Measurements from ENCODE around the gene ADAT3. TPM values are rescaled to one million over a fixed set of nuclear protein-coding genes. Genes with fewer than 3 reads are reported as not detected.
A peak's percentile ranks its signal among the peaks of the same experiment; 100 is the strongest.

Gene ADAT3
- polyA plus RNA-seq, 1 of the 3 experiments (the other 2 are of a cell fraction) = 2.8 TPM

DNA sequence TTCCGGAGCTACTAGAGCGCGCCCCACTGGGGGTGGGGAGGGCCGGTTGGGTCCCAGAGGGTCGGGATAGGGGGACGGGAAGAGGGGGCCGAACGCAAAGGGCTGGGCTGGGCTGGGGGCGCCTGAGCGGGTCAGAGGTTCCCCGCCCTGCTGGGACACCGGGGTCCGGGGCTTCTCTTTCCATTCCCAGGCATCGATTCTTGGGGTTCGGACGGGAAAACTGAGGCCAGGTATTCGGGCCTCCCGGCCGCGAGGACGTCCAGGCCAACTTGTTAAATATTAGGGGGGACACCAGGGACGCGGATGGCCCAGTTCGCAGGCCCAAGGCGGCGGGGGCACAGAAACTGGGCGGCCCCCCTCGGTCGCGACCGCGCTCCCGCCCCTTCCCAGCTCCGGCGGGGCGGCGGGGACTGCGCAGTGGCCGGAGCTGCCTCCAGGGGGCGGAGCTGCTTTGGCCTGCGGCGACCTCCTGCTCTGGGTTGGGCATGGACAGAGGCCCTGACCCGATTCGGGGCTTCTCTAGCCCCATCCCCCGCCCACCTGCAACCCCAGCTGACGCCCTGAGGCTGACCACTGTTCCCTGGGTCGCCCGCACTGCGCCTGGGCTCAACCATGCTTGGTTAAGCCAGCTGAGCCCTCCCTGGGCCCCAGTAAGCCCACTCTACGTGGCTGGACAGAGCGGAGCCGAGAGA lies 40.6 kb upstream of the ADAT3 start (continued):
- TF ChIP-seq CHD2 (IDR thresholded peaks at IDR 0.05; ENCODE audit: low read length, partially characterized antibody) = peak; percentile 21
- TF ChIP-seq, protein P1, sequence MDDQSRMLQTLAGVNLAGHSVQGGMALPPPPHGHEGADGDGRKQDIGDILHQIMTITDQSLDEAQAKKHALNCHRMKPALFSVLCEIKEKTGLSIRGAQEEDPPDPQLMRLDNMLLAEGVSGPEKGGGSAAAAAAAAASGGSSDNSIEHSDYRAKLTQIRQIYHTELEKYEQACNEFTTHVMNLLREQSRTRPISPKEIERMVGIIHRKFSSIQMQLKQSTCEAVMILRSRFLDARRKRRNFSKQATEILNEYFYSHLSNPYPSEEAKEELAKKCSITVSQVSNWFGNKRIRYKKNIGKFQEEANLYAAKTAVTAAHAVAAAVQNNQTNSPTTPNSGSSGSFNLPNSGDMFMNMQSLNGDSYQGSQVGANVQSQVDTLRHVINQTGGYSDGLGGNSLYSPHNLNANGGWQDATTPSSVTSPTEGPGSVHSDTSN (IDR thresholded peaks at IDR 0.05) = 0 out of 2 replicates have a peak, but pooled peaks have one; percentile 15

DNA sequence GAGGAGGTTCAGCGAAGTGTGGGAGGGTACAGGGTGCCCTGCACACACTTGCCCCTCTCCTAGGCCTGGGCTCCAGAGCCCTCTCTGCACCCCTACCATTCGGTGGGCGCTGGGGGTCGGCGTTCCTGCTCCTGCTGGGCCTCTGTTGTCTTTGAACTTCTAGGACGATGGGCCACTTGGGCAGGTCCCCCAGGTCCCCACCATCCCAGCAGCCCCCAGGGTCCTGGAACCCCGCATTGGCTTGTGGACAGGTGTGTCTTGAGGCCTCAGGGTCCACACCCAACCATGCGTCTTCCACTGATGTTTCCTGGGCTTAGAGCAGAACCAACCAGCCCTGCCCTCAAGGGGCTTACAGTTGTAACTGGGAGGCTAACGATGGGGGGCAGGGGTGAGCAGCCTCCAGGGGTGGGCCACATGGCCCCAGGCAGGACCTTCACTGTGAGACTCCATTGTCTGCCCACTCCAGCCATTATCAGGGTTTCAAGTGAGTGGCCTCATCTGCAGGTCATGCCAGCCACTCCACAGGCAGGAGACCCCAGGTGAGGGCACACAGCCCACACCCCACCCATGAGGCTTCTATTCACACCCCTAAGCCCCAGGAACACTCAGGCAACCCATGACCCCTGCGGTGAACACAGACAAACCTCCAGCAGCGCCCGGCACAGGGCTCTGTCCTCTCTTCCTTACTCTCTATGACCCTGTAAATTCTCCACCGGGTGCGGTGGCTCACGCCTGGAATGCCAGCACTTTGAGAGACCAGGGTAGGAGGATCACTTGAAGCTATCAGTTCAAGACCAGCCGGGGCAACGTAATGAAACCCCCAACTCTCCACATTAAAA lies 39.8 kb upstream of the ADAT3 start:
- no peak for TF ChIP-seq NRF1 (IDR thresholded peaks at IDR 0.05; ENCODE audit: low read depth, low read length)
- TF ChIP-seq, protein P2, sequence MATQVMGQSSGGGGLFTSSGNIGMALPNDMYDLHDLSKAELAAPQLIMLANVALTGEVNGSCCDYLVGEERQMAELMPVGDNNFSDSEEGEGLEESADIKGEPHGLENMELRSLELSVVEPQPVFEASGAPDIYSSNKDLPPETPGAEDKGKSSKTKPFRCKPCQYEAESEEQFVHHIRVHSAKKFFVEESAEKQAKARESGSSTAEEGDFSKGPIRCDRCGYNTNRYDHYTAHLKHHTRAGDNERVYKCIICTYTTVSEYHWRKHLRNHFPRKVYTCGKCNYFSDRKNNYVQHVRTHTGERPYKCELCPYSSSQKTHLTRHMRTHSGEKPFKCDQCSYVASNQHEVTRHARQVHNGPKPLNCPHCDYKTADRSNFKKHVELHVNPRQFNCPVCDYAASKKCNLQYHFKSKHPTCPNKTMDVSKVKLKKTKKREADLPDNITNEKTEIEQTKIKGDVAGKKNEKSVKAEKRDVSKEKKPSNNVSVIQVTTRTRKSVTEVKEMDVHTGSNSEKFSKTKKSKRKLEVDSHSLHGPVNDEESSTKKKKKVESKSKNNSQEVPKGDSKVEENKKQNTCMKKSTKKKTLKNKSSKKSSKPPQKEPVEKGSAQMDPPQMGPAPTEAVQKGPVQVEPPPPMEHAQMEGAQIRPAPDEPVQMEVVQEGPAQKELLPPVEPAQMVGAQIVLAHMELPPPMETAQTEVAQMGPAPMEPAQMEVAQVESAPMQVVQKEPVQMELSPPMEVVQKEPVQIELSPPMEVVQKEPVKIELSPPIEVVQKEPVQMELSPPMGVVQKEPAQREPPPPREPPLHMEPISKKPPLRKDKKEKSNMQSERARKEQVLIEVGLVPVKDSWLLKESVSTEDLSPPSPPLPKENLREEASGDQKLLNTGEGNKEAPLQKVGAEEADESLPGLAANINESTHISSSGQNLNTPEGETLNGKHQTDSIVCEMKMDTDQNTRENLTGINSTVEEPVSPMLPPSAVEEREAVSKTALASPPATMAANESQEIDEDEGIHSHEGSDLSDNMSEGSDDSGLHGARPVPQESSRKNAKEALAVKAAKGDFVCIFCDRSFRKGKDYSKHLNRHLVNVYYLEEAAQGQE (IDR thresholded peaks at IDR 0.05; ENCODE audit: low read depth, low read length) = no peak
- TF ChIP-seq, protein P3, sequence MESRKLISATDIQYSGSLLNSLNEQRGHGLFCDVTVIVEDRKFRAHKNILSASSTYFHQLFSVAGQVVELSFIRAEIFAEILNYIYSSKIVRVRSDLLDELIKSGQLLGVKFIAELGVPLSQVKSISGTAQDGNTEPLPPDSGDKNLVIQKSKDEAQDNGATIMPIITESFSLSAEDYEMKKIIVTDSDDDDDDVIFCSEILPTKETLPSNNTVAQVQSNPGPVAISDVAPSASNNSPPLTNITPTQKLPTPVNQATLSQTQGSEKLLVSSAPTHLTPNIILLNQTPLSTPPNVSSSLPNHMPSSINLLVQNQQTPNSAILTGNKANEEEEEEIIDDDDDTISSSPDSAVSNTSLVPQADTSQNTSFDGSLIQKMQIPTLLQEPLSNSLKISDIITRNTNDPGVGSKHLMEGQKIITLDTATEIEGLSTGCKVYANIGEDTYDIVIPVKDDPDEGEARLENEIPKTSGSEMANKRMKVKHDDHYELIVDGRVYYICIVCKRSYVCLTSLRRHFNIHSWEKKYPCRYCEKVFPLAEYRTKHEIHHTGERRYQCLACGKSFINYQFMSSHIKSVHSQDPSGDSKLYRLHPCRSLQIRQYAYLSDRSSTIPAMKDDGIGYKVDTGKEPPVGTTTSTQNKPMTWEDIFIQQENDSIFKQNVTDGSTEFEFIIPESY (IDR thresholded peaks at IDR 0.05; ENCODE audit: borderline replicate concordance, low read depth) = no peak
- TF ChIP-seq, protein P4, sequence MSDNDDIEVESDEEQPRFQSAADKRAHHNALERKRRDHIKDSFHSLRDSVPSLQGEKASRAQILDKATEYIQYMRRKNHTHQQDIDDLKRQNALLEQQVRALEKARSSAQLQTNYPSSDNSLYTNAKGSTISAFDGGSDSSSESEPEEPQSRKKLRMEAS (IDR thresholded peaks at IDR 0.05; ENCODE audit: low read depth) = no peak
- Histone ChIP-seq H3K79me2 (ENCODE audit: insufficient read depth) (peaks cover 64% of the 10 kb centered on the region), H3K9ac (peak overlapping the region; percentile 96)

More for the DNA sequence above, 39.8 kb upstream of the ADAT3 start:
- ChIA-PET CTCF (interaction anchor here (0.5 to 1.9 kb wide), 14 partner anchors 10 to 729 kb away, joined by 3 to 10 read pairs (median 4); no protein-coding TSS in a partner anchor), POLR2A (interaction anchor here (1.2 to 1.4 kb wide), 4 partner anchors 9 to 40 kb away, joined by 3 to 7 read pairs (median 5); partner anchors contain the start of genes ADAT3 and SCAMP4)
- Histone ChIP-seq H3K9me2 (no peaks in the 10 kb centered on the region), H3K4me1 (ENCODE audit: control insufficient read depth in 1 of 2, insufficient read depth in 2 of 2, low read depth in 1 of 2, low read length in 1 of 2) (peaks cover 14 to 21% of the 10 kb centered on the region in 2 experiments; a peak in 2 of 4 replicates), H3K4me2 (peak overlapping the region; percentile 100), H3K27ac (ENCODE audit: low read depth in 2 of 2, low read length in 1 of 2) (peak overlapping the region; percentile 93 to 94), H3K4me3 (ENCODE audit: low read depth in 2 of 2, low read length in 1 of 2) (peak overlapping the region; percentile 64 to 79), H3K9me3 (no peaks in the 10 kb centered on the region), H4K20me1 (ENCODE audit: insufficient read depth) (peaks cover 22% of the 10 kb centered on the region), H2AFZ (ENCODE audit: low read depth) (peak overlapping the region; percentile 62), H3F3A (replicated peaks; ENCODE audit: insufficient read depth) (peaks cover 13% of the 10 kb centered on the region), H3K36me3 (replicated peaks in 1 of 2; ENCODE audit: control insufficient read depth in 1 of 2, insufficient read depth in 2 of 2, low read length in 1 of 2) (no peaks in the 10 kb centered on the region), H3K27me3 (ENCODE audit: insufficient read depth) (no peaks in the 10 kb centered on the region)
- DNase-seq = no peak
- WGBS (ENCODE audit: low lambda C conversion rate) = 98% methylated on average over 9 of the region's 17 CpGs
